Epithelial cell of proximal tubule (primary cell): ENCODE measurements around the gene UMODL1. TPM values are rescaled to one million over a fixed set of nuclear protein-coding genes. Genes with fewer than 3 reads are reported as not detected.

Experiments
- DNase-seq: peaks from one replicate; pipeline ENCODE4 v3.0.0-alpha.2; 2011; ENCODE audit warnings: low read depth
- H3K4me3 ChIP-seq: 2 replicates; pipeline ENCODE4 v1.5.1; 2011; ENCODE audit warnings: low read depth, mild to moderate bottlenecking, low read length
- CTCF ChIP-seq: conservative IDR thresholded peaks from 2 replicates; pipeline ENCODE4 v1.5.1; 2012; ENCODE audit warnings: low read depth, mild to moderate bottlenecking, low read length
- total RNA-seq: library from RNA; depleted of rRNA; stranded (reverse); fragments of >200 nt; gene quantifications from 2 replicates; pipeline ENCODE4 v1.2.3, GENCODE V29; 2015

Gene UMODL1
- total RNA-seq, 1 donor from 2014 or later, result not detected

- no peak for DNase-seq
- TF ChIP-seq CTCF, result no peak
- H3K4me3 ChIP-seq, result no peak overlapping the region
These were observed 7.3 kb upstream of the UMODL1 start for GRCh38 chr21:42063571-42064521.

DNA sequence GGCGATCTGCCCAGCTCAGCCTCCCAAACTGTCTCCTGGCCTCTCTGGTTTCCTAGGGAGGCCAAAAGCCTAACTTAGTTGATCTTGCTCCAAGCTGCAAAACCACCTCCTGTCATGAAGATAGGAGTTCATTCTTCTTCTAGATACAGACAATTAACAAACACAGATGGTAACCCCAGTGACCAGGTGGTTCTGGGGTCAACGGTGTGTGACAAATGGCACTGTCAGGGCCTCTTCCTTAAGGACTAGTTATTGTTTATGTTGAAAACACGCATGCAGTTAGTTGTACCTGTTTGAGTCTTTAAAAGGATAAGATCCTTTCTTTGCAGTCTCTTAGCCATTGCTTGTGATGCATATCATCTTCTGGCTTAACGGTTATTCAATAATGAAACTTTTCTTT is 4.6 kb upstream of the UMODL1 start:
- DNase-seq, result no peak
- no peak for TF ChIP-seq CTCF
- H3K4me3 ChIP-seq, result no peak overlapping the region

DNA sequence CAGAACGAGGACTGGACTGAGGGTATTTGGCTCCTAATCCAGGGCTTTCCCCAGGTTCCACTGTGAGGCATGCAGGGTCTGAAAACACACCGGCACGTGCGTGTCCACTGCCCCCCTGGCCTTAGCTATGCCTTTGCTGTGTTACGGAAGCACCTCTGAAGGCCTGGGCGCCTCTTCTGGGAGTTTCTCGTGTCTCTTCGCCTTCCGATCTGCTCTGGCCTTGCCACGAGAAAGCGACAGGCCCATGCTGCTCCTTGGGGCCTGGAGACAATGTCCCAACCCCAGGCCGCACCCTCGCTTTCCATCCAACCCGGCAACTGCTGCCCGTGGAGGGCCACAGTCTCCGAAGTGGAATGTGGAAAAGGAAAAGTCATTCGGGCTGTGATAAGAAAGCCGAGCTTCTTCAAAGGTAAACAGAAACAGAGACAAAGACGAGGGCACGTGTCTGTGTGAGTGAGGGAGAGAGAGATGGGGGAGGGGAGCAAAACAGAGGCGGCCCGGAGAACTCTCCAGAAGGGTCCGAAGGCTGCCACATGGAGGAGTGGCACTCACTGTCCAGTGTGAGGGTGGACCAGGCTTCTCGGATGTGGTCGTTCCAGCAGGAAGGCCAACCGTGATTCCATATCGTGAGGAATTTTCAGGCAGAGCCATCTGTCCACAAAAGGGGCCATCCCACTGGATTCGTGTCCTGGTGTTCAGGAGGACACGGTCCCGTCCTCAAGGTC is 3.4 kb upstream of the UMODL1 start:
- TF ChIP-seq CTCF, result no peak

DNA sequence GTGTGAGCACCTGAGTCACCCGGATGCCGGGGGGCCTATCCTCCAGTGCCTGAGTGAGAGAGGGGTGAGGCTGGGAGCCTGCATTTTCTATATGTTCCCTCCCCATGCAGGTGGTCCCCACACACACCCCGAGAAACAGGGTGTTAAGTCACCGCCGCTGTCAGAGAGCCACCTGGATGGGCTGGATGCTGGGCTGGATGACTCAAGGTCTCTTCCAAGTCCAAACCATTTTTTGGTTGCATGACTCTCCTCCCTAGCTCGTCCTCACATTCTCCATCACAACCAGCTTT is 2.9 kb upstream of the UMODL1 start:
- DNase-seq, result no peak
- TF ChIP-seq CTCF, result no peak
- no peak overlapping the region for H3K4me3 ChIP-seq

More for the DNA sequence above, 3.4 kb upstream of the UMODL1 start:
- DNase-seq, result no peak
- no peak overlapping the region for H3K4me3 ChIP-seq

DNA sequence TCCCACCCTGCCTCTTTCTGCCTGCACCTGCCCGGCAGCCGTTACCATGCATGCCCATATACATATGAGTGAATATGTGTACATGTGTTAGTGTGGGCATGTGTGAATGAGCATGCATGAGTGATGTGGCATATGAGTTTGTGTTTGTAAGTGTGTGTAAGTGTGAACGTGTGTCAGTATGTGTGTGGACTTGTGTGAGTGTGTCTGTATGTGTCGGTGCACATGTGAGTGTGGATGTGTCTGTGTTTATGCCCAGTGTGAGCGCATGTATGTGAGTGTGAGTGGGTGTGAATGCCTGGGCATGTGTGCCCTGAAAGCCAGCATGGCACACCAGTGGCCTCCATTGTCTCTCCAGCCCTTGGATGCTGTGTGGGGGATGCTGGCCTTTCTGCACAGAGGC is 2.5 kb upstream of the UMODL1 start:
- no peak for TF ChIP-seq CTCF
- DNase-seq, result no peak
- H3K4me3 ChIP-seq, result no peak overlapping the region

- TF ChIP-seq CTCF, result no peak
- no peak overlapping the region for H3K4me3 ChIP-seq
- no peak for DNase-seq
These were observed 1.8 kb upstream of the UMODL1 start for GRCh38 chr21:42069327-42069726.
